HG02938 (cell line): ENCODE data around the gene ZNF492.
"Not testable (repeated sequence)": the region's sequence is repeated elsewhere in the genome, so short reads cannot be mapped to it uniquely, and the experiment has no call there.

Source experiments
- ATAC-seq: cut with Tn5 transposase; IDR thresholded peaks from one replicate; pipeline ENCODE4 v1.9.1; 2021; ENCODE audit warnings: mild to moderate bottlenecking, moderate library complexity; ENCODE audit not compliant: unreplicated experiment

ZNF492 gene

DNA sequence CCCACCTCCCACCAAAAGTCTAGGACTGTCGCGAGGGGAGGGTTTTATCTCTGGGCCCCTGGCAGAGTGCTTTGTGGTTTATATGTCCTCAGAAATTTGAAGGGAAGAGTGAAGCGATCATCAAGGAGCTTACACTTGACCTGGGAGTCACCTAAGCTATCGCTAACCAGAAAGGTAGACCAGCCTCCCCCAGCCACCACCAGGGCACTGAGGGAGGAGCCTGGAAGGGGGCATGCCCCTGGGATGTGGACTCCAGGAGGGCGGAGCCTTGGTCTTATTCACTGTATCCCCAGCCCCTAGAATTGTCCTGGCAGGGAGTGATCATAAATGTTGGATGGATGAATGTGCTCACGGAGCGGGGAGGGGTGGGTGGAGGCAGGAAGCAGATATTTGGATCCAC, 16.9 kb upstream of the ZNF492 start:
- not testable (repeated sequence) for ATAC-seq

DNA sequence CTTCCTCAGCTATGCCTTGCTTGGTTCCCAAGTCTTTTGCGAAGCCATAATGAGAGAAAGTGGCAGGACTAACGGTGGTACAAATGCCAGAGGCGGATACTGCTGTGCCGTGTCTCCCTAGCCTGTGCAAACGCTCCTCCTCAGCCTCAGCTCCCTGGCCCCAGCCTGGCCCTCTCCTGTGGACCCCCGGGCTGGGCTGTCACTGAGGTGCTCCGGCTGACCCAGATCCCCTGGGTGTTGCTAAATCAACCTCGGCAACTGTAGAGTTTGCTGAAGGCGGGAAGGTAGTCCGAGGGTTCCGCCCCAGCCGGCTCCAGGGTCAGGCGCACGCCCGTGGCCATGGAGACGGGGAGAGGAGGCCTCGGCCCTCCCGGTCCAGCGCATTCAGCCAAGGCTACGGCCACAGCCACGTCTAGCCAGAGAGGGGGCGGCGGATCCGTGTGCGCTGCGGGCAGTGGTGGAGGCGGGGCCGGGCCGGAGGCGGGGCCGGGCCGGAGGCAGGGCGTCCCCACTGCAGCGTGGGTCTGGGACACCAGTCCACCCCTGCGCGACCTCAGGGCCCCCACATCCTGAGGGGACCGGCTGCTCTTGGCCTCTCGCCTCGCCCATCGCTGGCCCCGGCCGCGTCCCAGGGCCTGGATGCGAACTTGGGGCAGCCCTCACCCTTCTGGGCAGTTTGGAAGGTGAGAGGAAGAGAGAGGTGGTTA, 16.4 kb upstream of the ZNF492 start:
- ATAC-seq, result no peak

DNA sequence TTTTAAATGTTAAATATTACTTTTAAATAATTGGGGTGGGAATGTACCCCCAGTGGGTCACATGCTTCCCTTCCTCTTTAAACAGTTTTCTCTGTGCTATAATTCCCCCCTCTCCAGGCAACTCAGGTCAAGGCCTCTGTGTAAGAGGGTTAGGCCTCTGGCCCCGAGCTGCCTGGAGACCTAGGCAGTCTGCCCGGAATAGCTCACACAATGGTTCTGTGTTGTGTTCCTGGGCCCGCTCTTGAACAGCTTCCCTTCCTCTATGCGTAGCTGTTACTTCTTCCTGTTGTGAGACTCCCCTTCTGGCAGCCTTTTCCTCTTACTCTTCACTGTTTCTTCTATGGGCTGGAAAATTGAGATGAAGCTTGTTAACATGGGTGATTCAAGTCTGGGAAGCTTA, 14.8 kb upstream of the ZNF492 start:
- no peak for ATAC-seq

DNA sequence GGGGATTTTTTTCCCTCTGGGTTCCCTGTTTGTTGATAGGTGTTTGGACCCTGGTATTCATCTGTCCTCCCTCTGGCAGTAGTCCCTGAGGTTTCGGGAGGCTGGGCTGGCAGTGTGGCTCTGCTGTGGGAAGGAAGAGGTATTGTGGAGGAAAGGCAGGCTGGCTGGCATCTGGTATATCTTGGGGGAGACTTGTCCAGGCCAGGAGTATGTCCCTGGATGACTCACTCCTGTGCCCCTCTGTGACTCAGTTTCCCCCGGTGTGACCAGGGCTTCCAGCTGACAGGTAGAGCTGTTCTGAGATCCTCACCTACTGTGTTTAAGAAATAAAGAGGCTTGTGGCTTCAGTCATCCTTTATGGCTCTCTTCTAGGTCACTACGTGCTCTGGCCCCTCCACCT, 14.2 kb upstream of the ZNF492 start:
- ATAC-seq, result no peak

DNA sequence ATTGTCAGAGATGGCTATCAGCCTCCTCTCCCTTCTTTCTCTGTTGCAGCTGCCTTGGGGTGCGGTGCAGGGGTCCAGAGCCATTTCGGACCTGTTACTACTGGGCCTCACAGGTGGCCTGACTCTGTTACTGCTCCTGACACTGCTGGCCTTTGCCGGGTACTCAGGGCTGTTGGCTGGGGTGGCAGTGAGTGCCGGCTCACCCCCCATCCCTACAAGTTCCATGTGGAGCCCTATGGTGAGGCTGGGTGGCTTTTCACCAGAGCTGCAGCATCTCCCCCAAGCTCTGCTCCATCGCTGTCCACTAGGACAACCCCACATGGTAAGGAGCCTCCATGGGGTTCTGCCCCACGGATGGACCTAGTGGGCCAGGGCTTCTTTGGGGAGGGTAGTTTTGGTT, 13.7 kb upstream of the ZNF492 start:
- ATAC-seq, result no peak

DNA sequence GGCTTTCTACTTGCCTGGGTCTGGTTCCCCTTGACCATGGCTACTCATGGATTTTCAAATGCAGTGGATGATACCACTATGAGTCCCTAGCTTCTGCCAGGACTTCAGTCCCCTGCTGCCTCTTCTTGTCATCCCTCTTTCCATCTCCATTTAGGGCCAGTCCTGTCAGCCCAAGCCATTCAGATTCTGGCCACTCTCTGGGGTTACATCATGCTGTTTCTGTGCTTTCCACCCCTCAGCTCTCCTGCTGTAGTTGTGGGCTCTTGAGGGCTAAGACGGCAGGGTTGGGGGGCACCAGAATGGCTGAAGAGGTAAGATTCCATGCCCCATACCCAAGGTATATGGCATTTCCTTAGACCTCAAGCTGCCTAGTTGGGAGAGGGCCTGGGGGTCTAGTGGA, 13.2 kb upstream of the ZNF492 start:
- no peak for ATAC-seq

DNA sequence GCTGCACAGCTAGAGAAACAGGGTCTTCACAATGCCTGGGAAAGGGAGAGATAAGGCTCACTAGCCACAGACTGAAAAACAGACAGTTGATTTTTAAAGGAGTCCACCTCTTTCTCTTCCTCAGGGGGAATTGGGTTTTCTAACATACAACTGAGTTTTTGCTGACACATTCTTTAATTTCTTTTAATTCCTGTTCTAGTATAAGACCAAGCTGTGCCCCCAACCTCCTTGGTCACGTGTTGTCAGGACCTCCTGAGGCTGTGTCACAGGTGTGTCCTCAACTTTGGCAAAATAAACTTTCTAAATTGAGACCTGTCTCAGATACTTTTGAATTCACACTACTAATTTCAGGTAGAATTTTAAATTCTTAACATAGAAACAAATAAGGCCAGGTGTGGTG, 12.1 kb upstream of the ZNF492 start:
- no peak for ATAC-seq

DNA sequence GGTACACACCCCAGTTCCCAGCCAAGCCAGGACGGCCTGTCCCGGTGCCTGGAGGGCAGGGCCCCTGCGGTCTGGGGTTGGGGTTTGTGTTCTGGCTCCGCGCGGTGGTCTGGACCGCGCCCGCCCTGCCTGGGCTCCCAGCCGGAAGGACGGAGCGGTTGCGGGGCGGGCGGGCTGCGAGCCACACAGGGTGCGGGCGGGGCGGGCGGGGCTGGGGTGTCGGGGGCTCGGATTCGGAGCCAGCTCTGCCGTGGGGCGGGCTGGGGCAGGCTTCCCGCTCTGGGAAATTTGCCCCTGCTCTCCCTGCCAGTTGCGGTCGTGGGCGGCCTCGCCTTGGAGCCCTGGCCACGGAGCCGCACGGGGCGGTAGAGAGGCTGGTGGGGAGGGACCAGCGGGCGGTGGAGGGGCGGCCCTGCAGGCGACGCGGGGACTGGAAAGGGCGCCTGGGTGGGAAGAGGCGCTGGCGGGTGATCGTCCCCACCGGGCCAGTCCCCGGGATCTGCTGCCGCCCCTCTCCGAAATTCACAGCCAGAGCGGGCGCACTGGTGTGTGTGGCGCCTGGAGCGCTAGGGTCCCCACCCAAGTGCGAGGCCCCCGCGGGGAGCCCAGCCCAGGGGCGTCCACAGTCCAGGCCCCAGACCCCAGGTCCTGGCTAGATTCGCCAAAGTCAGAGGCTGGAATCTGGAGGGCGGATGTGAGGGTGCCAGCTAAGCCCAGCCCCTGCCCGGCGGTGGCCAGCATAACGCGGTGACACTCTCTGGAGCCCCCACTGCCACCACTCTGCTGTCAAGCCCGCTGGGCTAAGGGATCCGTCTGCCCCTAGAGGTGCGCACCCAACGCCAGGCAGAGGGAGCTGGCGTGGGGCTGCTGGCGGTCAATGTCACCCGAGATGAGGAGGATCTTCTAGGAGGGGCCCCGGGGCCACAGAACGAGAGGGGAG, 11.0 kb upstream of the ZNF492 start:
- ATAC-seq, result no peak

DNA sequence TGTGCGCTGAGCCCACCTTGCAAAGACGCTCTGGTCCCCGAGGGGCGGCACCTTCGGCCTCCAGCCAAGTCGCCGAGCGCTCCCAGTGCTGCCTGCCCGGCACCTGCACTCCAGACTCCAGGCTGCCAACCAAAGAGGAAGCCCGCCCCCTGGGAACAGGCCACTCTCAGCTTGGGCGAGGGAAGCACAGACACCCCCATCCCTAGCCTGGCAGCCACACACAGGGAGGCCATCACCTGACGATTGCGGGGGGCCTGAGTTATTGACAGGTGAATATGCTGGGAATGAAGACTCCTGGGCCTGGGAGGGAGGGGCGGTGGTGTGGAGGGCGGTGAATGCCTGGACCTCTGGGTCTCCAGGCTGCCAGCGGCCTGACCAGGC, 10.3 kb upstream of the ZNF492 start:
- ATAC-seq, result no peak

DNA sequence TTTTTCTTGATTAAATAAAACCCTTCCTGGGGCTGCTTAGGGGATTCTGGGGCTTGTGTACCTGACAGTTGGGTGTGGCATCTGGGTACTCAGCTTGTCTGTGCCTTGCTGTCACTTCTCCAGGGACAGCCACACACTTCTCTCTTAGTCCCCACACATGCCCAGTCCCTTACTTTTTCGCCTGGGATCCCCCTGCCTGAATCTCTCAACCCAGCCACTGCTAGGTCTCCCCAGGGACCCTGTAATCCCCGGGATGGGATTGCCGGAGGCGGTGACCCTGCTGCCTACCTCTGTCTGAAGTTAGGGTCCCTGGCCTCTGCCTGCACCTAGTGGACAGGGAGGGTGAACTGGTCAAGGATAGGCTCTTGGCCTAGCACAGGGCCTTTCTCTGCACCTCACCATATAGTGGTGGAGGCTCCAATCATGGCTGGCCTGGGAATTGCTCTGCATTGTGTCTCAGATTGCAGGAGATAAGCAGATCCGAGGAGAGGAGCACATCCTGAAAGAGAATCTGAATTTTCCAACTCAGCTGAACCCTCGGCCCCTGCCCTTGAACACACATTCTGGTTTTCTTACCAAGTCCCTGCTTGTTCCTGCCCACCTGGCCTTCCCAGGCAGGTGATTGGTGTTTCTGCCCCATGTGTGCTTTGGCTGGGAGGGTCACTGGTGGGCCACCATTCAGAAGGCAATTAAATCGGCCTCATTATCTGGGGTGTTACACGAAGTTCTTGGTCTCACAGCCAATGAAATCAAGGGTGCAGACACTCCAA, 8.7 kb upstream of the ZNF492 start:
- no peak for ATAC-seq

DNA sequence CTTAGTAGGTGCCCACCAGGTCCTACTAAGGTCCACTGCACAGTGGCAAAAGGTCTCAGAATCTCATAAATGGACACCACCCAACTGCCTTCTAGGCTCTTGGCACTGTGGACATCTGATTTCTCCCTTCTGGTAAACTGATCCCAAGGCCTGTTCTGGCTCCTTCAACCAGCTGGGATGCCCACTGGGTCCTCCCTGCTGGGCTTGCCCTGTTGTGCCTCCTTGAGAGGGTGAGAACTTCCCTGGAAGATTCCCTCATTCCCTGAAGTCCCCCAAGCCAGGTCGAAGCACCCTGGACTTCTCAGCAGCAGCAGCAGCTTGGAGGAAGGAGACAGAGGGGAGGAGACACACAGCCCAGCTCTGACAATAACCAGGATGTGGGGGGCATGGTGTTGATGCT, 6.6 kb upstream of the ZNF492 start:
- no peak for ATAC-seq

DNA sequence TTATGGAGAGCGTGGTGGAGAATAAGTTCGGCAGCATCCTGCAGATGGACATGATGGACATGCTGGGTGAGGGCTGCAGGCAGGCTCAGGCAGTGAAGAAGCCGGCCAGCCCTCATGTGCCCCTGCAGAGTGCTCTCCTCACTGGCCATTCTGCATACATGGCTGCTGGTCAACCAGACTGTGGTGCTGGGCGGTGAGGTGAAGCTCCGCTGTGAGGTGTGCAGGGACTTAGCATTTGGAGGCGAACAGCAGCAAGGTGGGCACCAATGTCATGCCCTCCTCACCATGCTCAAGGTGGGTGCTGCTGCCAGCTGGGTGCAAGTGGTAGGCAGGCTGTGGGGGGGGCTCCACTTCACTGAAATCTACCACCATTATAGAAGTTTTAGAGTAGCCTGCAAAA, 5.7 kb upstream of the ZNF492 start:
- no peak for ATAC-seq

DNA sequence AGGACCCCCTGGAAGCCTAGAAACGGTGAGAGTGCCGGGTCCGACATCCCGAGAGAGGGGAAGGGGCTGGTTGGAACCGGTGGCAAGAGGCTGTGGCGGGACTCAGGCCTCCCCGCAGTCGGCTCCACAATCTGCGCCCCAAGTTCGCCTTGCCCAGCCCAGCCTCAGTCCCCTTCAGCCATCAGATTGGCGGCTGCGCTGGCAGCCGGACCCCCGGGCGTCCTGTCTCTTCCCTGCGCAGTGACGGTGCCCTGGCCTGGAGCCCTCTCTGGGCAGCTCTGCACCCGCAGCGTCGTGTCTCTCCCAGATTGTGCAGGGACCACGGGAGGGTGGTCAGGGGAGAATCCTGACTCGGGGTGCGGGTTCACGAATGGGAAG, 315 bp downstream of the ZNF492 start:
- no peak for ATAC-seq

DNA sequence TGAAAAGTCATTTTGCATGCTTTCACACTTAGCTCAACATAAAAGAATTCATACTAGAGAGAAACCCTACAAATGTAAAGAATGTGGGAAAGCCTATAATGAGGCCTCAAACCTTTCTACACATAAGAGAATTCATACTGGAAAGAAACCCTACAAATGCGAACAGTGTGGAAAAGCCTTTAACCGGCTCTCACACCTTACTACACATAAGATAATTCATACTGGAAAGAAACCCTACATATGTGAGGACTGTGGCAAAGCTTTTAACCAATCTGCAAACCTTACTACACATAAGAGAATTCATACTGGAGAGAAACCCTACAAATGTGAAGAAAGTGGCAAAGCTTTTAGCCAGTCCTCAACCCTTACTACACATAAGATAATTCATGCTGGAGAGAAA, 51.4 kb downstream of the ZNF492 start:
- ATAC-seq, result not testable (repeated sequence)

DNA sequence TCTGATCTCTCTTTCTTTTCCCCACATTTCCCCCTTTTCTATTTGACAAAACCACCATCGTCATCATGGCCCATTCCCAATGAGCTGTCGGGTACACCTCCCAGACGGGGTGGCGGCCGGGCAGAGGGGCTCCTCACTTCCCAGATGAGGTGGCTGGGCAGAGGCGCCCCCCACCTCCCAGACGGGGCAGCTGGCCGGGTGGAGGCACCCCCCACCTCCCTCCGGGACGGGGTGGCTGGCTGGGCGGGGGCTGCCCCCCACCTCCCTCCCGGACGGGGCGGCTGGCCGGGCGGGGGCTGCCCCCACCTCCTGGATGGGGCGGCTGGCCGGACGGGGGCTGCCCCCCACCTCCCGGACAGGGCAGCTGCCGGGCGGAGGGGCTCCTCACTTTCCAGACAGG, 68.5 kb downstream of the ZNF492 start:
- not testable (repeated sequence) for ATAC-seq

DNA sequence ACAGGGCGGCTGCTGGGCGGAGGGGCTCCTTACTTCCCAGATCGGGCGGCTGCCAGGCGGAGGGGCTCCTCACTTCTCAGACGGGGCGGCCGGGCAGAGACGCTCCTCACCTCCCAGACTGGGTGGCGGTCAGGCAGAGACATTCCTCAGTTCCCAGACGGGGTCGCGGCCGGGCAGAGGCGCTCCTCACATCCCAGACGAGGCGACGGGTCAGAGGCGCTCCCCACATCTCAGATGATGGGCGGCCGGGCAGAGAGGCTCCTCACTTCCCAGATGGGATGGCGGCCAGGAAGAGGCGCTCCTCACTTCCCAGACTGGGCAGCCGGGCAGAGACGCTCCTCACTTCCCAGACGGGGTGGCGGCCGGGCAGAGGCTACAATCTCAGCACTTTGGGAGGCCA, 69.0 kb downstream of the ZNF492 start:
- ATAC-seq, result not testable (repeated sequence)

DNA sequence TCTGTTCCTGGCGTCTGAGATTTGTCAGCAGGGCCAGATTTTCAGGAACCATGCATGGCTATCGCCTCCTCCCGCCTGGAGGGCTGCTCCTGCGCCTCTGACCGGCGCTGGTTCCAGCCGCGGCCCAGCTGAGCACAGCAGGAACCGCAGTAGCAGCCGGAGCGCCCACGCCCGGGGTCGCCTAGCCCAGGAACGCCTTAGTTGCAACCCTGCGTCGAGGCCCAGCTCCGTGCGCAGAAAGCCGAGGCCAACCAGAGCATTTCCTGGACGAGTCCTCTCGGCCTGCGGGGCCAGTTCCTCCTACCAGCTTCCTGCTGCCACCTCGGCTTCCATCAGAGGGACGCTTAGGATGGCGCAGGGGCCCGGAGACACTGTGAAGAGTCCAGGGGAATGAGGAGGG, 74.9 kb downstream of the ZNF492 start:
- no peak for ATAC-seq
